HEK293T (cell line): ENCODE data around the gene KDM2A.

Experiments
- CTCF ChIA-PET: fragments of 350-600 bp; formaldehyde crosslinking; extraction: SDS; loops from one replicate; lab custom pipeline; 2021; ENCODE audit warnings: antibody characterized with exemption, inconsistent platforms; lab: Yijun Ruan, JAX
- POLR2A ChIA-PET: fragments of 350-600 bp; formaldehyde crosslinking; extraction: SDS; loops from one replicate; lab custom pipeline; 2020; ENCODE audit warnings: antibody characterized with exemption, inconsistent platforms; lab: Yijun Ruan, JAX
- DNase-seq: peaks from one replicate; pipeline ENCODE4 v3.0.0; 2012; ENCODE audit warnings: mixed read lengths; ENCODE audit errors: extremely low spot score
- ARNT ChIP-seq: fragments of 450-650 bp; IDR thresholded peaks from 2 replicates; pipeline ENCODE4 v1.6.1; 2017; ENCODE audit warnings: mild to moderate bottlenecking
- BHLHE40 ChIP-seq: fragments of 450-650 bp; IDR thresholded peaks from 2 replicates; pipeline ENCODE4 v1.6.1; 2016; ENCODE audit warnings: mild to moderate bottlenecking, moderate library complexity, borderline replicate concordance
- CTBP1 ChIP-seq: fragments of 450-650 bp; IDR thresholded peaks from 2 replicates; pipeline ENCODE4 v1.6.1; 2016; ENCODE audit warnings: borderline replicate concordance
- ELF4 ChIP-seq: fragments of 450-650 bp; IDR thresholded peaks from 2 replicates; pipeline ENCODE4 v1.6.1; 2017; ENCODE audit warnings: antibody characterized with exemption
- FOXA1 ChIP-seq: fragments of 450-650 bp; IDR thresholded peaks from 2 replicates; pipeline ENCODE4 v1.6.1; 2016; ENCODE audit warnings: mild to moderate bottlenecking
- FOXK2 ChIP-seq: fragments of 450-650 bp; IDR thresholded peaks from 2 replicates; pipeline ENCODE4 v1.6.1; 2016; ENCODE audit warnings: mild to moderate bottlenecking
- FOXM1 ChIP-seq: fragments of 450-650 bp; IDR thresholded peaks from 2 replicates; pipeline ENCODE4 v1.6.1; 2017; ENCODE audit warnings: mild to moderate bottlenecking, borderline replicate concordance
- HDGF ChIP-seq: fragments of 450-650 bp; IDR thresholded peaks from 2 replicates; pipeline ENCODE4 v1.6.1; 2017; ENCODE audit warnings: antibody characterized with exemption, borderline replicate concordance
- L3MBTL2 ChIP-seq: fragments of 450-650 bp; conservative IDR thresholded peaks from 2 replicates; pipeline ENCODE4 v1.6.1; 2016; ENCODE audit warnings: mild to moderate bottlenecking
- LEF1 ChIP-seq: fragments of 450-650 bp; IDR thresholded peaks from 2 replicates; pipeline ENCODE4 v1.6.1; 2017; ENCODE audit warnings: mild to moderate bottlenecking, borderline replicate concordance
- NFRKB ChIP-seq: fragments of 450-650 bp; IDR thresholded peaks from 2 replicates; pipeline ENCODE4 v1.6.1; 2016; ENCODE audit warnings: mild to moderate bottlenecking, moderate library complexity
- SP1 ChIP-seq: fragments of 450-650 bp; IDR thresholded peaks from 2 replicates; pipeline ENCODE4 v1.6.1; 2017
- SUZ12 ChIP-seq: fragments of 450-650 bp; IDR thresholded peaks from 2 replicates; pipeline ENCODE4 v1.6.1; 2016; ENCODE audit warnings: mild to moderate bottlenecking
- TARDBP ChIP-seq: fragments of 450-650 bp; IDR thresholded peaks from 2 replicates; pipeline ENCODE4 v1.6.1; 2016
- ZNF384 ChIP-seq: fragments of 450-650 bp; IDR thresholded peaks from 2 replicates; pipeline ENCODE4 v1.6.1; 2016
- TF ChIP-seq, protein P1 (sequence below): fragments of 450-650 bp; IDR thresholded peaks from 2 replicates; pipeline ENCODE4 v1.6.1; 2016

KDM2A gene

DNA sequence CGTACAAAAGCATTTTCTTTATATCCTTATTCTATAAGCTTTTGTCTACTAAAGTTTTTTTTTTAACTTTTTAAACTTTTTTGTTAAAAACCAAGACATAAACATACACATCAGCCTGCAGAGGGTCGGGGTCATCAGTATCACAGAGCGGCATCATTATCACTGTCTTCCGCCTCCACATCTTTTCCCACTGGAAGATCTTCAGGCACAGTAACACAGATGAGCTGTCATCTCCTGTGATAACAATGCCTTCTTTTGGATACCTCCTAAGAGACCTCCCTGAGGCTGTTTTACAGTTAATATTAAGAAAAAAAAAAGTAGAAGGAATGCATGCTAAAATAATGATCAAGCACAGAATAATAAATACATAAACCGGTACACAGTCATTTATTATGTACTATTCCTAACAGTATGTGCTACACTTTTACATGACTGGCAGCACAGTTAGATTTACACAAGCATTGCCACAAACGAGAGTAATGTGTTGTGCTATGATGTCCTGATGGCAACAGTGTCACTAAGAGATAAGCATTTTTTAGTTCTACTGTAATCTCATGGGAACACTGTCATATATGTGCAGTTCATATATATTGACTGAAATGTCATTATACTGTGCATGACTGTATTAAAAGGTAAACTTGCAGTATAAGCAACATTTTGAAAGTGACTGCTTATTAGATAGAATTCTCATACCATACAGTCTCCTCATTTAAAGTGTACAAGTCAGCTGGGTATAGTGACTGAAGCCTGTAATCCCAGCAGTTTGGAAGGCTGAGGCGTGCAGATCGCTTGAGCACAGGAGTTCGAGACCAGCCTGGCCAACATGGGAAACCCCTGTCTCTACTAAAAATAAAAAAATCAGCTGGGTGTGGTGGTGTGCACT is 58.6 kb downstream of the KDM2A start:
- no peak for DNase-seq
- ChIA-PET POLR2A (no interaction called here), CTCF (interaction anchor here (0.6 kb wide), 1 partner anchor 94 kb away, joined by 3 read pairs; no protein-coding TSS in a partner anchor)
- TF ChIP-seq BHLHE40 (no peak), ELF4 (no peak), SUZ12 (no peak), SP1 (no peak), FOXK2 (no peak), FOXM1 (no peak), L3MBTL2 (no peak), CTBP1 (no peak), TARDBP (no peak), HDGF (no peak), LEF1 (no peak), FOXA1 (no peak), NFRKB (no peak), ZNF384 (no peak), ARNT (no peak)
- TF ChIP-seq, protein P1, sequence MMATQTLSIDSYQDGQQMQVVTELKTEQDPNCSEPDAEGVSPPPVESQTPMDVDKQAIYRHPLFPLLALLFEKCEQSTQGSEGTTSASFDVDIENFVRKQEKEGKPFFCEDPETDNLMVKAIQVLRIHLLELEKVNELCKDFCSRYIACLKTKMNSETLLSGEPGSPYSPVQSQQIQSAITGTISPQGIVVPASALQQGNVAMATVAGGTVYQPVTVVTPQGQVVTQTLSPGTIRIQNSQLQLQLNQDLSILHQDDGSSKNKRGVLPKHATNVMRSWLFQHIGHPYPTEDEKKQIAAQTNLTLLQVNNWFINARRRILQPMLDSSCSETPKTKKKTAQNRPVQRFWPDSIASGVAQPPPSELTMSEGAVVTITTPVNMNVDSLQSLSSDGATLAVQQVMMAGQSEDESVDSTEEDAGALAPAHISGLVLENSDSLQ, result no peak

DNA sequence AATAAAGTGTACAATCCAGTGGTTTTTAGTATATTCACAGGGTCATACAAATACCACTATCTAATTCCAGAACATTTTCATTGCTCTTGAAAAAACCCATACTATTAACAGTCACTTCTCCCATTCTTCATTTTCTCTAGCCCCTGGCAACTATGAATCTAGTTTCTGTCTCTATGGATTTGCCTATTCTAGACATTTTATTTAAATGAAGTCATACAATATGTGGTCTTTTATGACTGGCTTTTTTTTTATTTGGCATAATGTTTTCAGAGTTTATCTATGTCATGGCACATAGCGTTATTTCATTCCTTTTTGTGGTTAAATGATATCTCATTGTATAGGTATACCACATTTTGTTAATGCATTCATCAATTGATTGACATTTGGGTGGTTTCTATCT is 59.4 kb downstream of the KDM2A start:
- POLR2A ChIA-PET, result no interaction called here

DNA sequence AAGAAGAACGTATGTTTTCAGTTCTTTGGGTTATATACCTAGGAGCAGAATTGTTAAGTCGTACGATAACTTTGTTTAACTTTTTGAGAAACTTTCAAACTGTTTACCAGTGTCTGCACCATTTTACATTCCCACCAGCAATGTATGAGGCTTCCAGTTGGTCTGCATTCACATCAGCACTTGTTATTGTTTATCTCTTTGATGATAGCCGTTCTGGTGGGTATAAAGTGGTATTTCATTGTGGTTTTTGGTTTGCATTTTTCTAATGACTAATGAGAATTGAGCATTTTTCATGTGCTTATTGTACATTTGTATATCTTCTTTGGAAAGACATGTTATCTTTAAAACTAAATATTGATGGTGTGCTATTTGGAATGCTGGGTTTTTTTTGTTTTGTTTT is 59.8 kb downstream of the KDM2A start:
- TF ChIP-seq NFRKB (no peak), HDGF (no peak), SP1 (no peak), ELF4 (no peak), SUZ12 (no peak), ARNT (no peak), L3MBTL2 (no peak), FOXA1 (no peak), LEF1 (no peak), CTBP1 (no peak), FOXM1 (no peak), FOXK2 (no peak), BHLHE40 (no peak), TARDBP (no peak), ZNF384 (no peak)
- TF ChIP-seq, protein P1, result no peak
- CTCF ChIA-PET, result no interaction called here
- no peak for DNase-seq
- POLR2A ChIA-PET, result no interaction called here

More for the DNA sequence above, 59.4 kb downstream of the KDM2A start:
- TF ChIP-seq ARNT (no peak), FOXA1 (no peak), L3MBTL2 (no peak), FOXM1 (no peak), NFRKB (no peak), BHLHE40 (no peak), TARDBP (no peak), HDGF (no peak), SUZ12 (no peak), SP1 (no peak), ZNF384 (no peak), FOXK2 (no peak), ELF4 (no peak), LEF1 (no peak), CTBP1 (no peak)
- TF ChIP-seq, protein P1, result no peak
- CTCF ChIA-PET, result no interaction called here
- no peak for DNase-seq

DNA sequence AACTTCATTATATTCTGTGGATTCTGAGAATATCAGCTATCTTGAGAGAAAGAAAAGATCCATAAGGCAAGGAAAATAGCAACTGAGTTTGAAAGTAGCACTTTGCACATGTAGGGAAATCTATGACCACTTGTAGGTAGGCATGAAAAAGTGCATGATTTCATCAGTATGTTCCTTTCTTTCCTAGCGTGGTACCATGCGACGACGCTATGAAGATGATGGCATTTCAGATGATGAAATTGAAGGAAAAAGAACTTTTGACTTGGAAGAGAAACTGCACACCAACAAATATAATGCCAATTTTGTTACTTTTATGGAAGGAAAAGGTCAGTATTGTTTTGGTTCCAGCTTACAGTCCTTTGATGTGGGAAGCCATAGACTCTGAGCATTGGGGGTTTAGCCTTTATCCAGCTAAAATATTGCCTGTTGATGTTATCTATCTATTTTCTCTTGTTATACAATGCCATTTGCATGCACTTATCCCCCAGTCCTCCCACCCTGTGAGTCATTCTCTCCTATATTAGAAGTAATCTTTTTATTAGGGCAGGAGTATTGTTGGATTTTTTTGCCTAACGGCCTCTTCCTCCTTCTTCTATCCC is 60.9 kb downstream of the KDM2A start:
- ChIA-PET CTCF (interaction anchor here (0.7 kb wide), 1 partner anchor 403 kb away, joined by 4 read pairs; no protein-coding TSS in a partner anchor), POLR2A (no interaction called here)
- no peak for DNase-seq
- no peak for TF ChIP-seq BHLHE40
- TF ChIP-seq SP1, result no peak
- TF ChIP-seq LEF1, result no peak
- TF ChIP-seq CTBP1, result no peak
- no peak for TF ChIP-seq ELF4
- no peak for TF ChIP-seq FOXA1
- TF ChIP-seq, protein P1, result no peak
- TF ChIP-seq NFRKB, result no peak
- no peak for TF ChIP-seq HDGF
- TF ChIP-seq FOXK2, result no peak
- no peak for TF ChIP-seq TARDBP
- TF ChIP-seq SUZ12, result no peak
- no peak for TF ChIP-seq L3MBTL2
- TF ChIP-seq FOXM1, result no peak
- TF ChIP-seq ZNF384, result no peak
- no peak for TF ChIP-seq ARNT

DNA sequence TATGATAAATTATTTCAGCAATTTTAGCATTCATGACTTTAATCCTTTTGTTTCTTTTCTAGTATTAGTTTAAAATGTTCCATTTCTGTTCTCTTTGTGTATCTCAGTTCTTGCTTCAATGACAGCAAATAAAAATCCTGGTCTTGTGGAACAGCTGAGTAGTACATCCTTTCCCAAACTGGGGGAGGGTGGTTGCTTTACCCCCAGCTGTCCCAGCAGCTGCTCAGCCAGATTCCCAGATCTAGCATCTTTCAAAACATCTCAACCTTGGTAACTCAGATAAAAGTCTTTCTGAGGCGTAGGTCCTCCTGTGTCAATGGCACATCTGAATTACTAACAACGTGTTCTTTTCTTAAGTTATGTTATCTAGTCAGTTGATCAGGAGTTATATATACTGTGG is 75.0 kb downstream of the KDM2A start:
- TF ChIP-seq ZNF384, result no peak
- no peak for TF ChIP-seq ELF4
- no peak for TF ChIP-seq FOXA1
- no peak for TF ChIP-seq LEF1
- TF ChIP-seq ARNT, result no peak
- TF ChIP-seq, protein P1, result no peak
- TF ChIP-seq BHLHE40, result no peak
- no peak for TF ChIP-seq TARDBP
- TF ChIP-seq NFRKB, result no peak
- TF ChIP-seq HDGF, result no peak
- no peak for TF ChIP-seq SP1
- TF ChIP-seq FOXM1, result no peak
- no peak for TF ChIP-seq CTBP1
- no peak for DNase-seq
- ChIA-PET CTCF (no interaction called here), POLR2A (no interaction called here)
